Lung (tissue), 12 donors: ENCODE measurements around the gene PSMD5. TPM values are rescaled to one million over a fixed set of nuclear protein-coding genes. Genes with fewer than 3 reads are reported as not detected.

Source experiments
- ATAC-seq: fragments of 200-7000 bp; cut with Tn5 transposase; one replicate; pipeline ENCODE4 v1.9.1; 2020; ENCODE audit warnings: moderate number of reproducible peaks; ENCODE audit not compliant: insufficient read depth, low FRiP score
- DNase-seq, 3 donors: peaks; one replicate each; pipeline ENCODE4 v3.0.0-alpha.2; 2013 to 2017
- H3K27ac ChIP-seq, 2 donors: one replicate each; pipeline ENCODE4 v1.5.1; 2013; ENCODE audit warnings: mild to moderate bottlenecking in 2 of 2, moderate library complexity in 2 of 2, control low read depth in 1 of 2, inconsistent platforms in 1 of 2, low read depth in 1 of 2, low read length in 1 of 2
- H3K27me3 ChIP-seq, 3 donors: one replicate each; pipeline ENCODE4 v1.5.1; 2013; ENCODE audit warnings: low read length in 2 of 3; ENCODE audit not compliant: control insufficient read depth in 3 of 3, insufficient read depth in 3 of 3
- H3K36me3 ChIP-seq, 4 donors: one replicate each; pipeline ENCODE4 v1.5.1; 2013; ENCODE audit warnings: low read length in 4 of 4, mild to moderate bottlenecking in 1 of 4, moderate library complexity in 1 of 4; ENCODE audit not compliant: control insufficient read depth in 4 of 4, insufficient read depth in 4 of 4
- H3K4me1 ChIP-seq, 5 donors: one replicate each; pipeline ENCODE4 v1.5.1; 2013; ENCODE audit warnings: low read length in 5 of 5, mild to moderate bottlenecking in 2 of 5, moderate library complexity in 1 of 5; ENCODE audit not compliant: control insufficient read depth in 5 of 5, insufficient read depth in 5 of 5
- H3K4me3 ChIP-seq: one replicate; pipeline ENCODE4 v1.5.1; 2013; ENCODE audit warnings: mild to moderate bottlenecking, control low read depth, moderate library complexity
- H3K9ac ChIP-seq, 2 donors: one replicate each; pipeline ENCODE4 v1.5.1; 2013; ENCODE audit warnings: low read length in 2 of 2, control low read depth in 1 of 2; ENCODE audit not compliant: insufficient read depth in 1 of 2
- H3K9me3 ChIP-seq, 4 donors: one replicate each; pipeline ENCODE4 v1.5.1; 2013; ENCODE audit warnings: low read length in 3 of 4, mild to moderate bottlenecking in 1 of 4, moderate library complexity in 1 of 4; ENCODE audit not compliant: control insufficient read depth in 4 of 4, insufficient read depth in 3 of 4
- WGBS, 2 donors: extraction: QIAGEN DNeasy Blood & Tissue Kit; methylation state at CpG; one replicate each; pipeline ENCODE4 v1.1.7; 2013; 5-methylcytosine and 5-hydroxymethylcytosine counted together
- polyA plus RNA-seq, 2 donors: library from polyadenylated mRNA; stranded (reverse); fragments of 200-250 nt; gene quantifications; one replicate each; pipeline ENCODE4 v1.2.1, GENCODE V29; 2013
- total RNA-seq, 2 donors: library from RNA; depleted of rRNA in 1 of 2; stranded (reverse); fragments of >200 nt in 1 of 2; gene quantifications; one replicate each; pipeline ENCODE4 v1.2.1, GENCODE V29; 2014 to 2021
- TF ChIP-seq, protein P1 (sequence below): IDR thresholded peaks from 2 replicates; pipeline ENCODE4 v1.5.1; 2012; ENCODE audit warnings: mild to moderate bottlenecking; ENCODE audit errors: control extremely low read depth, extremely low read depth
- donor health status: control.
- donor health status: control.
- donor health status: Bipolar disorder and iron deficiency.
- donor health status: healthy.
- donor health status: DM: yes; HTN: yes; CAD: no.

Gene PSMD5
- total and polyA plus RNA-seq, 4 donors = 14.9 to 66.0 (median 27.3) TPM

DNA sequence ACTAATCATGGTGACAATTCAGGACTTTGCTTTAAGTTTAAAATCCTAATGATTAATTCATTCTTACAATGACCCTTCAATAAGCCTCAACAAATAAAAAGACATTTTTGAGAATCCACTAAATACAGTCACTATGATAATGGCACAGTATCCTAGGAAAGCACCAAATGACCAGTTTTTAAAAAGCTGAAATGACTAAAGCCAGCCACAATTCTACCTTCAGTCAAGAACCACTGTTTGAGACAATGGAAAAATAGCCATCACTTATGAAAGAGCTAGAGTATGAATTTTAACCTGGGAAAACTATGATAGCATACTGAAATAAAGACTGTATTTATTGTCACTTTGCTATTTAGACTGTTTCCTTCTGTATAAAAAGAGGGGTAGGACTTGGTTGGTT is 63.5 kb downstream of the PSMD5 start:
- TF ChIP-seq, protein P1, sequence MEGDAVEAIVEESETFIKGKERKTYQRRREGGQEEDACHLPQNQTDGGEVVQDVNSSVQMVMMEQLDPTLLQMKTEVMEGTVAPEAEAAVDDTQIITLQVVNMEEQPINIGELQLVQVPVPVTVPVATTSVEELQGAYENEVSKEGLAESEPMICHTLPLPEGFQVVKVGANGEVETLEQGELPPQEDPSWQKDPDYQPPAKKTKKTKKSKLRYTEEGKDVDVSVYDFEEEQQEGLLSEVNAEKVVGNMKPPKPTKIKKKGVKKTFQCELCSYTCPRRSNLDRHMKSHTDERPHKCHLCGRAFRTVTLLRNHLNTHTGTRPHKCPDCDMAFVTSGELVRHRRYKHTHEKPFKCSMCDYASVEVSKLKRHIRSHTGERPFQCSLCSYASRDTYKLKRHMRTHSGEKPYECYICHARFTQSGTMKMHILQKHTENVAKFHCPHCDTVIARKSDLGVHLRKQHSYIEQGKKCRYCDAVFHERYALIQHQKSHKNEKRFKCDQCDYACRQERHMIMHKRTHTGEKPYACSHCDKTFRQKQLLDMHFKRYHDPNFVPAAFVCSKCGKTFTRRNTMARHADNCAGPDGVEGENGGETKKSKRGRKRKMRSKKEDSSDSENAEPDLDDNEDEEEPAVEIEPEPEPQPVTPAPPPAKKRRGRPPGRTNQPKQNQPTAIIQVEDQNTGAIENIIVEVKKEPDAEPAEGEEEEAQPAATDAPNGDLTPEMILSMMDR = no peak
- H3K27me3 ChIP-seq = no peaks in the 10 kb centered on the region
- H3K4me3 ChIP-seq = no peak overlapping the region
- ATAC-seq = no peak
- H3K4me1 ChIP-seq = peaks cover 0 to 1% (median 0%) of the 10 kb centered on the region in 5 donors
- H3K9ac ChIP-seq = no peak overlapping the region
- no peak overlapping the region for H3K27ac ChIP-seq
- H3K9me3 ChIP-seq = no peaks in the 10 kb centered on the region
- no peak for DNase-seq
- H3K36me3 ChIP-seq = peaks cover 12 to 31% (median 20%) of the 10 kb centered on the region in 4 donors

DNA sequence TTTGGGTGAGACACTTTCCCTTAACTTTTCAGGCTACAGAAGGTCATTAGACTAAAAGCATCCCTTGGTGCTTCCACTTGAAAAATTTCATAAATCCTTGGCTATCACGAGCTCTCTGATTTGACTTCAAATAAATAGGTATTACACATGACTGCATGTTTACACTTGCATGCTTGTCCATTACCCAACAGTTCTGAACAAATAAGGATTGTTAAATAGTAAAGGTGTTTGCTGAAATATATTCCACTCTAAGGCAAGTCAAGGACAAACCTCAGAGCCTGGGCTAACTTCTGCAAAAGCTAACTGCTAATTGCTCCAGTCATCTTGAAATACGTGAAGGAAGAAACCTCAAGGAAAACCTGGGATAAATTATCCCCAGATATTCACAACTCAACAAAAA is 64.0 kb downstream of the PSMD5 start:
- H3K27me3 ChIP-seq = no peaks in the 10 kb centered on the region
- WGBS, 2 donors = 46 to 58% methylated on average over 2 of the region's 2 CpGs
- H3K4me1 ChIP-seq = peaks cover 0 to 1% (median 0%) of the 10 kb centered on the region in 5 donors
- H3K9me3 ChIP-seq = no peaks in the 10 kb centered on the region
- no peak overlapping the region for H3K27ac ChIP-seq
- H3K36me3 ChIP-seq = peaks cover 12 to 32% (median 22%) of the 10 kb centered on the region in 4 donors
- ATAC-seq (peak; percentile 54), DNase-seq (no peak)
- TF ChIP-seq, protein P1 = no peak
- H3K9ac ChIP-seq = no peak overlapping the region
- no peak overlapping the region for H3K4me3 ChIP-seq

DNA sequence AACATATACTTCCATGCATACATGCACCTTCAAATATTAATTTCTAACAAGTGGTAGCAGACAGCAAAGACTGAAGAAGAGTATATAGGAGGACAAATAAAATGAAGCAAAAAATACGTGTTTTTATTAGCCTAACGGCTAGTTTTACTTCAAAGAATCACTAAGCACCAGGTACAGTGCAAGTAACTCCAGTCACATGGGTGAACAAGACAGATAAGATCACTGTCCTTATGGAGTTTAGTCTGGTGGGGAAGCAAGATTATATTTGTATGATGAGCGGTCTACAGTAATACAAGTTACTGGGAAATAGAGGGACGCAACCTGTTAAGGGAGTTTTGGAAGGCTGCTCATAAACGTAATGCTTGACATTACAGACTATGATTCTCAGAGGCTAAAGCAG is 65.5 kb downstream of the PSMD5 start:
- Histone ChIP-seq H3K4me1 (no peaks in the 10 kb centered on the region), H3K9ac (no peak overlapping the region), H3K9me3 (no peaks in the 10 kb centered on the region), H3K27ac (no peak overlapping the region), H3K36me3 (peaks cover 16 to 41% (median 24%) of the 10 kb centered on the region in 4 donors), H3K4me3 (no peak overlapping the region), H3K27me3 (no peaks in the 10 kb centered on the region)
- WGBS, 2 donors = 95 to 99% methylated on average over 5 of the region's 5 CpGs
- ATAC-seq = no peak
- TF ChIP-seq, protein P1 = no peak
- DNase-seq = no peak

DNA sequence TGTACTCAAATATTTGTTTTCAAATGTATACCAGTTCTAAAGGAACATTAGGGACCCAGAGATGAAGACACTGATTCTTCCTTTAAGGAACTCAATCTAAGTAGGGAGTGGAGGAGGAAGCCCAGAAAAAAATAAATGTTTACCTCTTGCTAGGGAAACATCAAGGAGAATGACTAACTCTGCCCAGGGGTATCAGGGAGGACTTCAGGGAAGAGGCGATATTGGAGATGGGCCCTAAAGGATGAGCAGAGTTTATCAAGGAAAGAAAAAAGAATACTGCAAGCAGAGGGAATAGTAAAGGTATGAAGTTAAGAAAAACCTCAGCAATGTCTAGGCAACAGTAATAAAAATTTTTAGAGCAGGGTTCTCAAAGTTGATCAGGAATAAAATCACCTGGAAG is 65.9 kb downstream of the PSMD5 start:
- TF ChIP-seq, protein P1 = no peak
- H3K27ac ChIP-seq = no peak overlapping the region

More for the DNA sequence above, 65.9 kb downstream of the PSMD5 start:
- H3K27me3 ChIP-seq = no peaks in the 10 kb centered on the region
- H3K36me3 ChIP-seq = peaks cover 16 to 41% (median 24%) of the 10 kb centered on the region in 4 donors
- ATAC-seq (no peak), DNase-seq (no peak)
- no peak overlapping the region for H3K9ac ChIP-seq
- H3K4me3 ChIP-seq = no peak overlapping the region
- H3K9me3 ChIP-seq = no peaks in the 10 kb centered on the region
- no peaks in the 10 kb centered on the region for H3K4me1 ChIP-seq
- 95 to 96% methylated on average over 1 of the region's 1 CpG for WGBS, 2 donors
